Measurements from ENCODE around the gene MMP12. TPM values are rescaled to one million over a fixed set of nuclear protein-coding genes. Genes with fewer than 3 reads are reported as not detected.

Gene MMP12
- polyA plus RNA-seq, 2 of the 4 experiments (the other 2 are of a cell fraction) = not detected

- H3K4me3 ChIP-seq = no peak overlapping the region
- CTCF ChIA-PET = no interaction called here
- TF ChIP-seq CBX2 (IDR thresholded peaks at IDR 0.05; ENCODE audit: borderline replicate concordance, low read depth) (no peak), CHD2 (IDR thresholded peaks at IDR 0.05; ENCODE audit: low read length, partially characterized antibody) (no peak)
- no peak overlapping the region for H3K4me2 ChIP-seq
- 0 out of 3 replicates have a peak, but pooled peaks cover 4% of the 10 kb centered on the region for H3K4me1 ChIP-seq
- no peak for FAIRE-seq
- 72% methylated on average over 2 of the region's 2 CpGs for WGBS (ENCODE audit: missing lambda C conversion rate)
- H3K27ac ChIP-seq = no peak overlapping the region
- no peaks in the 10 kb centered on the region for H3K9me3 ChIP-seq
- POLR2A ChIA-PET = no interaction called here
- ATAC-seq = no peak
- no peak for DNase-seq (ENCODE audit: low read depth in 1 of 2, low spot score in 1 of 2)
These were observed 20.8 kb downstream of the MMP12 start for GRCh38 chr11:102853956-102854355.

GRCh38 chr11:102853055-102853454, 21.7 kb downstream of the MMP12 start:
- no peak for ATAC-seq
- H3K4me1 ChIP-seq = 0 out of 3 replicates have a peak, but pooled peaks cover 4% of the 10 kb centered on the region
- WGBS (ENCODE audit: missing lambda C conversion rate) = 41% methylated on average over 3 of the region's 3 CpGs
- H3K4me2 ChIP-seq = no peak overlapping the region
- TF ChIP-seq POLR2AphosphoS2 (conservative IDR thresholded peaks at IDR 0.05; ENCODE audit: low read length) = no peak
- FAIRE-seq = no peak
- no peaks in the 10 kb centered on the region for H3K9me3 ChIP-seq
- CTCF ChIA-PET = no interaction called here
- H3K27ac ChIP-seq = no peak overlapping the region
- no peak overlapping the region for H3K4me3 ChIP-seq
- POLR2A ChIA-PET = no interaction called here
- DNase-seq (ENCODE audit: low read depth in 1 of 2, low spot score in 1 of 2) = no peak

GRCh38 chr11:102850973-102851745, 23.6 kb downstream of the MMP12 start:
- ATAC-seq (no peak), DNase-seq (ENCODE audit: low read depth in 1 of 2, low spot score in 1 of 2) (peak in 1 of 2 experiments; percentile 9), FAIRE-seq (no peak)
- Histone ChIP-seq H3K4me3 (no peak overlapping the region), H3K27ac (no peak overlapping the region), H3K4me1 (0 out of 3 replicates have a peak, but pooled peaks cover 4% of the 10 kb centered on the region), H3K9me3 (no peaks in the 10 kb centered on the region), H3K4me2 (no peak overlapping the region)
- 25% methylated on average over 7 of the region's 7 CpGs for whole genome bisulfite sequencing (ENCODE audit: missing lambda C conversion rate)
- CTCF ChIA-PET = interaction anchor here (1.2 to 1.7 kb wide), 3 partner anchors 43 to 90 kb away, joined by 3 to 4 read pairs (median 3); no protein-coding TSS in a partner anchor
- POLR2A ChIA-PET = interaction anchor here (0.6 kb wide), 1 partner anchor 8 kb away, joined by 3 read pairs; the partner anchor contains the start of gene MMP3
- no peak for TF ChIP-seq ZC3H11A (IDR thresholded peaks at IDR 0.05)
- no peak for TF ChIP-seq BHLHE40 (IDR thresholded peaks at IDR 0.05; ENCODE audit: low read depth, low read length)
- peak; percentile 10 for TF ChIP-seq MAFK (IDR thresholded peaks at IDR 0.05; ENCODE audit: partially characterized antibody)

- CTCF ChIA-PET = no interaction called here
- no peak for FAIRE-seq
- POLR2A ChIA-PET = no interaction called here
- H3K9me3 ChIP-seq = no peaks in the 10 kb centered on the region
- DNase-seq (ENCODE audit: low read depth in 1 of 2, low spot score in 1 of 2) = no peak
- ATAC-seq = no peak
- no peak overlapping the region for H3K4me3 ChIP-seq
- 0 out of 3 replicates have a peak, but pooled peaks cover 4% of the 10 kb centered on the region for H3K4me1 ChIP-seq
- 7% methylated on average over 1 of the region's 1 CpG for WGBS (ENCODE audit: missing lambda C conversion rate)
- no peak overlapping the region for H3K4me2 ChIP-seq
- H3K27ac ChIP-seq = no peak overlapping the region
- TF ChIP-seq FOSL2 (IDR thresholded peaks at IDR 0.05) = no peak
- TF ChIP-seq FOSL2 (CRISPR knock-in tag; IDR thresholded peaks at IDR 0.05) = 0 out of 2 replicates have a peak, but pooled peaks have one; percentile 8
- TF ChIP-seq ZSCAN20 (CRISPR knock-in tag; IDR thresholded peaks at IDR 0.05) = no peak
These were observed 25.5 kb downstream of the MMP12 start for GRCh38 chr11:102849311-102849710.

- Histone ChIP-seq H3K4me2 (no peak overlapping the region), H3K4me3 (no peak overlapping the region), H3K9me3 (no peaks in the 10 kb centered on the region), H3K27ac (no peak overlapping the region), H3K4me1 (0 out of 3 replicates have a peak, but pooled peaks cover 2% of the 10 kb centered on the region)
- ATAC-seq (no peak), DNase-seq (ENCODE audit: low read depth in 1 of 2, low spot score in 1 of 2) (no peak), FAIRE-seq (no peak)
- ChIA-PET CTCF (no interaction called here), POLR2A (no interaction called here)
- WGBS (ENCODE audit: missing lambda C conversion rate) = 34% methylated on average over 3 of the region's 3 CpGs
- TF ChIP-seq HEYL (CRISPR knock-in tag; IDR thresholded peaks at IDR 0.05) = no peak
- no peak for TF ChIP-seq MYC (IDR thresholded peaks at IDR 0.05; ENCODE audit: borderline replicate concordance, low read length)
- TF ChIP-seq PHF8 (IDR thresholded peaks at IDR 0.05; ENCODE audit: borderline replicate concordance, low read depth) = no peak
- no peak for TF ChIP-seq ESRRA (IDR thresholded peaks at IDR 0.05; ENCODE audit: borderline replicate concordance, low read length)
- TF ChIP-seq MAX (IDR thresholded peaks at IDR 0.05) = no peak
- no peak for TF ChIP-seq RNF2 (IDR thresholded peaks at IDR 0.05; ENCODE audit: borderline replicate concordance, low read depth)
- TF ChIP-seq ZNF302 (CRISPR knock-in tag; IDR thresholded peaks at IDR 0.05) = no peak
- no peak for TF ChIP-seq TP53 (CRISPR knock-in tag; IDR thresholded peaks at IDR 0.05)
- no peak for TF ChIP-seq CHD4 (IDR thresholded peaks at IDR 0.05; ENCODE audit: borderline replicate concordance)
- no peak for TF ChIP-seq RCOR1 (IDR thresholded peaks at IDR 0.05; ENCODE audit: low read depth, low read length)
- TF ChIP-seq ELK1 (IDR thresholded peaks at IDR 0.05; ENCODE audit: low read depth, low read length) = no peak
- no peak for TF ChIP-seq ZSCAN20 (CRISPR knock-in tag; IDR thresholded peaks at IDR 0.05)
These were observed 28.5 kb downstream of the MMP12 start for GRCh38 chr11:102846292-102846691.

Data from A549 (cell line).